GM19043 (cell line): ENCODE measurements around the gene BTBD9.

ENCODE experiments used
- ATAC-seq: cut with Tn5 transposase; IDR thresholded peaks from one replicate; pipeline ENCODE4 v1.9.1; 2021; ENCODE audit warnings: low read depth; ENCODE audit not compliant: unreplicated experiment

BTBD9 gene

DNA sequence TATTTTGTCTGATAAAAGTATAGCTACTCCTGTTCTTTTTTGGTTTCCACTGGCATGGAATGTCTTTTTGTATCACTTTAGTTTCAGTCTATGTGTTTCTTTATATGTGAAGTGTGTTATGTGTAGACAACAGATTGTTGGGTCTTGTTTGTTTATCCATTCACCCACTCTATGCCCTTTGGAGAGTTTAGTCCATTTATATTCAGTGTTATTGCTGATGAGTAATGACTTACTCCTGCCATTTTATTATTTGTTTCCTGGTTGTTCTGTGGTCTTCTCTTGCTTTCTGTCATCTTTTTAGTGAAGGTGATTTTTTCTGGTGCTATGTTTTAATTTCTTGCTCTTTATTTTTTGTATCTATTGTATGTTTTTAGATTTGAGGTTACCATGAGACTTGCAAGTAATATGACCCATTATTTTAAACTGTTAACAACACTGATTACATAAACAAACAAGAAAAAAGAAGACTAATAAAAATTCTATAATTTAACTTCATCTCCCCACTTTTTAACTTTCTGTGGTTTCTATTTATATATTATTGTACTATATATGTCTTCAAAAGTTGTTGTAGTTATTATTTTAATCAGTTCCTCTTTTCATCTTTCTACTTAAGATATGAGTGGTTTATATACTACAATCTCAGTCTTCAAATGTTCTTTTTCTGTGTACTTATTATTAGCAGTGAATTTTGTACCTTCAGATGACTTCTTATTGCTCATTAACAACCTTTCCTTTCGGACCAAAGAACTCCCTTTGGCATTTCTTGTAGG is 323.4 kb downstream of the BTBD9 start:
- peak; percentile 70 for ATAC-seq

DNA sequence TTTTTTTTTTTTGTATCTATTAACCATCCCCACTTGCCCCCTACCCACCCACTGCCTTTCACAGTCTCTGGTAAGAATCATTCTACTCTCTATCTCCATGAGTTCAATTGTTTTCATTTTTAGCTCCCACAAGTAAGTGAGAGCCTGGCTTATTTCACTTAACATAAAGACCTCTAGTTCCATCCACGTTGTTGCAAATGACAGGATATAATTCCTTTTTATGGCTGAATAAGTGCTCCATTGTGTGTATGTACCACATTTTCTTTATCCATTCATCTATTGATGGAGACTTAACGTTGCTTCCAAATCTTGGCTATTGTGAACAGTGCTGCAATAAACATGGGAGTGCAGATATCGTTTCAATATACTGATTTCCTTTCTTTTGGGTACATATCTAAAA is 328.5 kb downstream of the BTBD9 start:
- no peak for ATAC-seq

DNA sequence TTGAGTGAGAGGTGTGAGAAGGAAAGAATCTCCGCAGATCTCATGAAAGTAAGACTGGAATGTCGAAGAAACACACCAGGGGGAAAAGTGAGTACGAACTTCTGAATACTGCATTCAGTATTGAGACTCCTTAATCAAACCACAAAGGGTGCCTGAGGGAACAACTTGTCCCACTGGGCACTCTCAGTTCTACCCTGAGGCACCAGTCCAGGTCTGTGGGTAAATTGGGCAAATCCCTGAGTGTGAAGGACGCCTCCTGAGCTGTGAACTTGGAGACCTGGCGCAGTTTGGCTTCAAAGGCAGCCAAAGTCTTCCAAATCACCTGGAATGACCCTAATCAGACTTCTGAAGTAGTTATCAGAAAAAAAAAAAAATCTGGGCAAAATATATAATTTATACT is 329.7 kb downstream of the BTBD9 start:
- ATAC-seq = no peak

DNA sequence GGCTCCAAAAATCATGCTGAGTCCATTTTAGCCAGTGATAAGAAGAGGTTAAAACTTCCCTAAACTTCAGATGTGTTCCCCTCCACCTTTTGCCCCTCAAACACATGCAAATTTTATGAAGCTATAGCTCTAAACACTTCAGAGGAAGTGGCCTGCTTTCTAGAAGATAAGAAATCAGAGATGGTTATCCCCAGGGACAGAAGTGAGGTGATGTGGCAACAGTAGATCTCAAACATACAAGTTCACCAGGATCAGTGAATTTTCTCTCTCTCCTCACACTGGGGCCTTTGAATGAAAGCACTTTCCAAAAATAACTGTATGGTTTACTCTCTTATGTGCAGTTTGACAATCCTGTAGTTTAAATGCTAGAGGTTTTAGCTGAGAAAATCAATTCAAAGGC is 332.0 kb downstream of the BTBD9 start:
- ATAC-seq = peak; percentile 79

DNA sequence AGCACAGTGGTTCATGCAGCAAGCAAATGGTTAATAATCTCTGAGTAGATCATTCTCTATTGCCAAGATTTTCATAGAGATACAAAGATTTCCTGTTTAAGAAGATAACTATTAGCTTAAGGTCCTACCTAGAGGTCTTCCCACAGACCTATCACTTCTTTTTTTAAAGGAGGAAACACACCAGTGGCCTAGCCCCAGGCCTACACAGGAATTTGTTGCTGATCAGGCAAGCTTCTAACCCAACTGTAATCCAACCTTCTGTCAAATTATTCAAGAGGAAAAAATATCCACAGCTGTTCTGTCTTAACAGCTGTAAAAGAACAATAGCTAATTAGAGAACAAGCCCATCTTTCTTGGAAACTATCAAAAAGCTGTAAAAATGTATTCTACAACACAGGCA is 332.8 kb downstream of the BTBD9 start:
- ATAC-seq = no peak

DNA sequence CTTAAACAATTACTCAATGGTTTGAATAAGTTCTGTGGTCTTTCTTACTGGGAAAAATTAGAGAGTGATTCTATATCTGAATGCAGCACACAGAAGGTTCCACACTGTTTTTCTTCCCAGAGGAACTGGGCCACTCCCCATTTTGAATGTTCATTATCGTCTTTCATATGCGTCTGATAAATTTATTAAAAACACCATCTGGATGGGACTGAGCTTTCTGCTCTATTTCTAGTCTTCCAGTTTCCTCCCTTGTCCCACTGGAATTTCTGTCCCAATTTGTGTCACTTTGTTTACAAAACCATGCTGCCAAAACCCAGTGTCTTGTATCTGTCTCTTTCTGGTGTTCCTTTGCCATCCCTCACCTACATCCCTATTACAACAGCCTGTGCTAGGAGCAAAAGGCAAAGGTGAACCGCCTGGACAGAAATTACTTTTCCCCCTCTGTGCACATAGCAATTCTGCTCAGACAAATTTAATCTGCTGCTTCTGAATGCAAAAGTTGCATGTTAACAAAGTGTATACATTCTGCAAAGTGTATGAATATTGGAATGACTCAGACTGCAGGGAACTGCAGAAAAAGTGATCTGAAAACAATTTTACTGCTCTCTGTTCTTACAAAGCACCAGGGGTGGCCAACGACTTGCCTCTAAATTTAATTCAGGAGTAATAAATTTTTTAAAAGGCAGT is 333.6 kb downstream of the BTBD9 start:
- peak; percentile 52 for ATAC-seq

DNA sequence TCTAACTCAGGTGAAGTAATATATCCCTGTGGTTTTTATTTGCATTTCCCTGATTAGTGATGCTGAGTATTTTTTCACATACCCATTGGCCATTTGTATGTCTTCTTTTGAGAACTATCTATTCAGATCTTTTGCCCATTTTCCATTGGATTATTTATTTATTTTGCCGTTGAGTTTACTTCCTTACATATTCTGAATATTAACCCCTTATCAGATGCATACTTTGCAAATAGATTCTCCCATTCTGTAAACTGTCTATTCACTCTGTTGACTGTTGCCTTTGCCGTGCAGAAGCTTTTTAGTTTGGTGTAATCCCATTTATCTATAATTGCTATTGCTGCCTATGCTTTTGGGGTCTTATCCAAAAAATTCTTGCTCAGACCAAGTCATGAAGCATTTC is 336.9 kb downstream of the BTBD9 start:
- no peak for ATAC-seq

DNA sequence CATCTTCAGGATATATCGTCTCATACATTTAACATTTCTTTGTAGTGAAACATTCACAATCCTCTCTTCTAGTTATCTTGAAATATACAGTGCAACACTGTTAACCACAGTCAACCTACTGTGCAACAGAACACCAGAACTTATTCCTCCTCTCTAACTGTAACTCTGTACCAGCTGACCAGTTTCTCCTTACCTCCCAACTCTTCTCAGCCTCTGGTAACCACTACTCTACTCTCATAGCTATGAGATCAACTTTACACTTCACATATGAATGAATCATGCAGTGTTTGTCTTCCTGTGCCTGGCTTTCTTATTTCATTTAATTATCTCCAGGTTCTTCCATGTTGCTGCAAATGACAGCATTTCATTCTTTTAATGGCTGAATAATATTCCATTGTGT is 337.6 kb downstream of the BTBD9 start:
- ATAC-seq = no peak

DNA sequence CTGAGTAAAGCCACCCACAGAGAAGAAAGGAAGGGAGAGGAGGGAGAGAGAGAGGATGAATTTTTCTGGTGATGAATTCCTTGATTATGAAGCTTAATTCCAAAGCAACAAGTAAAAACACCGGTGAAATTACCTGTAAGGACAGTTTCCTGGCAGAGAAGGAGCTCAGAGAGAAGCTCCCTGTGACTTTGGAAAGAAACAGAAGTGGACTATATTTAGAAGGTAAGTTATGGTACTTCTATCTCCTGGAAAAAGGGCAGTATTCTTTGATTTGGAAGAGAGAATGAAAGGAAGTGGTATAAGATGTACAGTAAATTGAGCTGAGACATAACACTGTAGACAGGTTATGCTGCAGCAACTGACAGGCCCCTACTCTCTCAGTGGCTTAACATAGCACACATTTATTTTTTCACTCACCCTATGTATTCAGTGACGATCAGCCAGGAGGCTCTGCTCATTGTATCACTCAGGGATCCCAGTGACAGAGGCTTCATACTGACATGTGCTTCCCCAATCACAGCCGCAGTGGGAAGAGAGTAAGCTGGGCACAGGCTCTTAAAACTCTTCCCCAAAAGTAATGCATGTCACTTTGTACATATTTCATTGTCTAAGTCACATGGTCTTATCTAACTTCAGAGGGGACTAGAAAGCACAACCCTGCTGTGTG is 349.5 kb downstream of the BTBD9 start:
- ATAC-seq = no peak

DNA sequence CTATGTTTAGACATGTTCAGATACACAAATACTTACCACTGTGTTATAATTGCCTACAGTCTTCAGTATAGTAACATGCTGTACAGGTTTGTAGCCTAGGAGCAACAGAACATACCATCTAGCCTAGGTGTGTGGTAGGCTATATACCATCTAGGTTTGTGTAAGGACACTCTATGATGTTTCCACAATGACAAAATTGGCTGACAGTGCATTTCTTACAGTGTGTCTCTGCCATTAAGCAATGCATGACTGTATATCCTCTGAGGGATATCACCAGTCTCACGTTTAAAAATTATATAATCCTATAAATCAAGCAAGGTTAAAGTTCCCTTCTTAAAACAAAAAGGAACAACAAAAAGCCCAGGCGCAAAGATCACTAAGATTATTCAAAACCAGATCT is 352.2 kb downstream of the BTBD9 start:
- ATAC-seq = no peak

DNA sequence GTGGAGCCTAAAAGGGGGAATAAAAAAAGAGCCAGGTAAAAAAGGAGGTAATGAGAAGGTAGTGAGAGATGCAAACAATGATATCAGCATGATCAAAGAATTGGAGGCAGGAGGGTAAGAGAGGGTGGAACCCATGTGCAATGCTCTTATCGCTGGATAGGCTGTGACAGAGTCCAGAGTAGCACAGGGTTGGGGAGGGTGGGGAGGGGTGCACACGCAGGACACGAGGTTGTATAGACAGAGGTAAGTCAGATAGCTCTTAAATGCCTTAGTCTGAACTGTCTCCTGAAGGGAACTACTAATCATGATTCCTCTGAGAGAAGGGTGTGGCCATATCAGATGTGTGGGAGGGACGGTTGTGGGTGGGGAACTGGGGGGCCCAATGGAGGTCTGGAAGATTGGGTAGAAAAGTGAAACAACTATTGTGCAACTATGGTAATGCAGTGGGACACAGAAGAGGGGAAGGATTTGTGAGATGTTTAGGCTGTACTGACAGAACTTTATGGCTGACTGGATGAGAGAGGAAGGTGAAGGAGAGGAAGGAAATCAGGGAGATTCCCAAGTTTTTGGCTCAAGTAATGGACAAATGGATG is 354.8 kb downstream of the BTBD9 start:
- ATAC-seq = no peak

DNA sequence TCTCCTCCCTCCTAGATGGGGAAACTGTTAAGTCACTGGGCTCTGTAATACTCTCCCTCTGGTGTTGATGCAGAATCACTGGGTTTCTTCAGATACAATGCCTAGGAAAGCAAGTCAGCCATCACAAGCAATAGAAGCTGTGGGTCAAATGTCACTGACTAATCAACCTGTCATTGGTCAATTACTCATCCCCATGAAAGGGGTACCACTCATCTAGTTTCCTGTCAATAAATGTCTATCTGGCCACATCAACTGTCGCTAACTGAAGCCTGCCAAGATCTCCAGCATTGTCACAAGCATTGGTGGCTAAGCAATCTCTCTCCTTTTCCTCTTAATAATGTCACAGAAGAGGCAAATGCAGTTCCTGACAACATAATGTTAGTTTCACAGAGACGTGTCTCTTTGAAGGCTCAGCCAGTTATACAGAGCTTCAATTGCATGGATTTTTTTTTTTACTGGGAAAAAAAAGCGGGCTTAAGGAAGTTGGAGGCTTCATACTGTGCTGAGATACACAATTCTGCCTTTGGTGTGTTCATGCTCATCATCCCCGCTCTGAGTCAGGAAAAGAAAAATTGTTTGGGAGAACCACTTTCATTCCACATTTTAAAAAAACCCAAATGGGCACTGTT is 355.9 kb downstream of the BTBD9 start:
- ATAC-seq = no peak

DNA sequence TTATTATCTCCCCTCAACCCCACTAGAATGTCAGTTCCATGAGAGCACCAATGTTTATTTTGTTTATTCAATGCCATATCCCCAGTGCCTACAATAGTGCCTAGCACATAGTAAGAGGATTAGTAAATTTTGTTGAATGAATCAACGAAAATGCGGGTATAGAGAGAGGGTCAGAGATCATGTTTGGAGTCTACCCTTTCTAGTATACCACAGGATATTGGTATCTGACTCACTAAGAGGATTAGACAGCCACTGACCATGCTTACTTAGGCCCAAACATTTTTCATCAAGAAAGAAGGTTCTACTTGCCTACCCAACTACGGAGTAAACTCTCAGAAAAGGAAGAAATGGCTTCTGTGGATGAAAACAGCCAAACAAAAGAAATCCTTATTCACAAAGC is 356.8 kb downstream of the BTBD9 start:
- ATAC-seq = no peak

DNA sequence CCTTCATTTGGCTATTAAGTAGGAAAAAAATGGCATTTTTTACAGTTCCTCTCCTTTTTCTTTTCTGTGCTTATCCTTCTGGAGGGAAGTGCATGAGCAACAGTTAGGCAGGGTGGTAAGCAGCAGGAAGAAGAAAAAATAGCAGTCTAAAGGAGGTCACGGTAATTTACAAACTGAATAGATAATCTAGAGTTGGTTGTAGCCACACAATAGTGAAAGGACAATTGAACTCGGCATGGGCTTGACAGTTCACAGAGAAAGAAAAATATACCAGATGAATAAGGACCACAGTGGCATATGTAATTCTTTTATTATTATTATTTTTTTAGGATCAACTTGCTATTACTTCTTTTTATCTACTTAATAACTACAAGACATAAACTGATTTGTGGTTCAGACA is 358.6 kb downstream of the BTBD9 start:
- ATAC-seq = no peak

DNA sequence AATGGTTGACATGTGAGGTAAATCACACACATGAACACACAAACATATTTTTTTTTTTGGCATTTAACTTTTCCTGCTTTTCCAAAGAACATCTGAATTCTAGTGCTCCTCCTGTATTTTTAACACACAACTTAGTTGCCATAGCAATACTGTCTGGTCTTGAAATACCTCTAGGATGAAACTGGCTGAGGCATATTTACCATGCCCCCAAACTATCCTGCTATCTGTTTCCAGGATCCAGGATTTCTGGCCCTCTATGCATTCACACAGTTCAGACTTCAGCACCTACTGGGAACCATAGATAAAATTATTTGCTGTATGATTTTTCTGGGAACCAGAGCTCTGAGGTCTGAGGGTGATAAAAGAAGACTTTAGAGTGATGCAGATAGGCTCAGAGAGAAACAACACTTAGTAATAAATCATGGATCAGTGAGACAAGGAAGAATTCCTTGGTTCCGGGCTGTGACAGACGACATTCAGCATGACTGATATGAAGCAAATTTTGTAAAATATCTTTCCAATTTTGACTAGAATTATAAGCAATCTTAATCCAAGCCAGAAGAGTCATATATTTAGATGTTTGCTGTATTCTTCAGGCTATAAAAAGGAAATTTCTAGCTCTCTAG is 359.7 kb downstream of the BTBD9 start:
- ATAC-seq = no peak

DNA sequence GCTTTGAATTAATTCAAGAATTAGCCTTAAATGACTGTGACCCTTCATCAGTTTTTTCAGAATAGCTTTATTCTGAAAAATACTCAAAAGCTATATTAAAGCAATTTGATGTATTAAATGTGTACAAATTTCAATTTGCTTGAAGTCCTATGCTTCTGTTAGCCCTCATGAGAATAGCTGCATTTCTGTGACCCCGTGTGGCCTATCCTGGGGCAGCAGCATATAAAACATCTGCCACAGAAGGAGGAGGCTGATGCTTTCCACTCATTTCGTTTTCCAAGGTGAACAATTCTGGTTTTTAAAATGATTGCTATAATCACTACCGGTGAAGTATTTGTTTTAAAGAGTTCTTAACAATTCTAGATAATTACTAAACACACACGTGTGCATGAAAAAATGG is 360.3 kb downstream of the BTBD9 start:
- ATAC-seq = no peak

DNA sequence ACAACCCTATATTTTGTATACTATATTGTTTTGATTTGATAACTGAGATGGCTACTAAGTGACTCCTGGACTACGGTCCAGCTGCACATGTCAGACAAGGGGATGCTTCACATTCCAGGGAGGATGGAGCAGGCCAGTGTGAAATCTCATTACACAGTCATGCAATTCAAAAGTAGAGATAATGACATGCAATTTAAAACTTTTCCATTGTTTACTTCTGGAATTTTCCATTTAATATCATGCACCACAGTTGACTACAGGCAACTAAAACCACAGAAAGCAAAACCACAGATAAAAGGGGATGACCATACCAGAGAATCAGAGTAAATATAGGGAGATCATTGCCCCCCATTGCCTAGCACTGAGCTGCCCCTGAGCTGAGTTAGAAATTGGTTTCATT is 366.4 kb downstream of the BTBD9 start:
- ATAC-seq = no peak

DNA sequence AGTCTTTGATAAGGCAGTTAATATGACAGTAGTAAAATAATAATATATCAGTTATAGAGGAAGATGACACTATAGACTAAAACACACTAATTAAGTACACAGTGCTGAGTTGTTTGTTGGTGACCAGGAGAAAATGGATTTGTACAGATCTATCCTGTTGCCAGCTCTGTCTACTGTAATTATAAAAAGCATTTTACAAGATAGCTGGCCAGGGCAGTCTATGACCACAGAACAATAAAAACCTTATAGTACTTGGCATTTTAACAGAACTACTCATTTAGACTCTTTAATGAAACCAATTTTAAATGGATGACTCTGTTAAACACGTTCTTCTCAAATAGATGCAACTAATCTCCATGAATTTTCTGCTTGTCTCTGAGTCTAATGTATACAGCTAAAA is 367.5 kb downstream of the BTBD9 start:
- no peak for ATAC-seq

DNA sequence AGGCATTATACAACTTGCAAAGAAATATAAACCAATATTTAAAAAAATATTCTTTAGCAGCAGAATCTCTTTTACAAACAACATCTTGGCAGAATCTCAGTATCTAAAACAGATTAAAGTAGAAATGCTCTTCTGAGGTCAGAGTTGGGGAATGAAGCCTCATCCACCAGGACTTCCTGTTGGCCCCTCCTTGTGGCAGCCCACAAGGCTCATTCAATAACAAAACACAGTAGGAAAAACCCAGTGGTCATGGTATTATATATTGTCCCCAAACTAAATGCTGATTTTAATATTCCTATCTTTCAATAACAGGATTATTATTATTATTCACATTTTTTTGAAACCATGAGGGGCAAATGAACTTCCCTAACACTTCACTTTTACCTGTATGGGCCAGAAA is 368.6 kb downstream of the BTBD9 start:
- no peak for ATAC-seq

DNA sequence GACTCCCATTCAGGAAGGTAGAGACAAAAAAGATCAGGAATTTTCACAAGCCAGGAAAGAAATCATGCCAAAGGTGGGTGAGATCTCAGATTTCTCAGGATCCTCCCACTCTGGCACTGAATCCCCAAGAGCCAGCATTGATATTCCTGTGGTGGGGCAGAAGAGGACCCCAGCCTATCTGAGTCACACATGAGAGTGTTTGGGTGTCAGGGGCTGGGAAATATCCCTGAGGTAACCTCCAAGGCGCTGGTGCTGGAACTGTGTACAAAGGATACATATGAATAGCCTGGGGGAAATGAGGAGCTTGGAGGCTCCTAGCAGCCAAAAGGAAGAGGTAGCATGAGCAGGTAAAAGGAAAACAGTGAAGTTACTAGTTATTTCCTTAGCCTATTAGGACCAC is 369.4 kb downstream of the BTBD9 start:
- no peak for ATAC-seq
